GM23338 (cell line): Measurements from ENCODE around the gene IL31. TPM values are rescaled to one million over a fixed set of nuclear protein-coding genes. Genes with fewer than 3 reads are reported as not detected.

Experiments
- ATAC-seq: fragments of 200-7000 bp; cut with Tn5 transposase; 3 replicates; pipeline ENCODE4 v1.9.1; 2020
- DNase-seq: peaks from one replicate; pipeline ENCODE4 v3.0.0-alpha.2; 2015; ENCODE audit warnings: low spot score
- H2AFZ ChIP-seq: fragments of 200-600 bp; sonication (generic); 2 replicates; pipeline ENCODE4 v1.8.0; 2016; ENCODE audit warnings: antibody characterized with exemption, mild to moderate bottlenecking, moderate library complexity
- H3F3A ChIP-seq: fragments of 200-600 bp; sonication (generic); replicated peaks from 2 replicates; pipeline ENCODE4 v1.8.0; 2017; ENCODE audit warnings: antibody characterized with exemption, mixed run types, low read depth
- H3K27ac ChIP-seq: fragments of 200-600 bp; sonication (generic); 2 replicates; pipeline ENCODE4 v1.6.1; 2016; ENCODE audit warnings: low read depth
- H3K27me3 ChIP-seq: fragments of 200-600 bp; sonication (generic); 2 replicates; pipeline ENCODE4 v1.8.0; 2016; ENCODE audit warnings: mild to moderate bottlenecking, mixed run types, moderate library complexity; ENCODE audit not compliant: insufficient read depth
- H3K36me3 ChIP-seq: fragments of 200-600 bp; sonication (generic); 2 replicates; pipeline ENCODE4 v1.8.0; 2016; ENCODE audit warnings: mild to moderate bottlenecking; ENCODE audit not compliant: insufficient read depth
- H3K4me1 ChIP-seq: fragments of 200-600 bp; sonication (generic); 2 replicates; pipeline ENCODE4 v1.8.0; 2016; ENCODE audit warnings: mild to moderate bottlenecking, moderate library complexity; ENCODE audit not compliant: insufficient read depth
- H3K4me2 ChIP-seq: fragments of 200-600 bp; sonication (generic); 2 replicates; pipeline ENCODE4 v1.7.1; 2017; ENCODE audit warnings: mixed run types
- H3K4me3 ChIP-seq: fragments of 200-600 bp; sonication (generic); 2 replicates; pipeline ENCODE4 v1.6.1; 2016; ENCODE audit warnings: mixed run types
- H3K79me2 ChIP-seq: fragments of 200-600 bp; sonication (generic); replicated peaks from 2 replicates; pipeline ENCODE4 v1.8.0; 2017; ENCODE audit warnings: mild to moderate bottlenecking; ENCODE audit not compliant: insufficient read depth
- H3K9me2 ChIP-seq: fragments of 200-600 bp; sonication (generic); 2 replicates; pipeline ENCODE4 v1.8.0; 2017; ENCODE audit not compliant: insufficient read depth
- H4K20me1 ChIP-seq: fragments of 200-600 bp; sonication (generic); replicated peaks from 2 replicates; pipeline ENCODE4 v1.8.0; 2017; ENCODE audit warnings: mild to moderate bottlenecking; ENCODE audit not compliant: insufficient read depth
- H3K27ac Mint-ChIP-seq: 2 replicates; pipeline ENCODE4 v1.8.0; 2020; ENCODE audit warnings: inconsistent platforms, mild to moderate bottlenecking, moderate library complexity, mixed read lengths
- H3K27me3 Mint-ChIP-seq: 3 replicates; pipeline ENCODE4 v1.8.0; 2022; ENCODE audit warnings: low read depth, mild to moderate bottlenecking, moderate library complexity, mixed read lengths, inconsistent platforms; ENCODE audit not compliant: insufficient read depth, poor library complexity
- H3K36me3 Mint-ChIP-seq: 3 replicates; pipeline ENCODE4 v1.8.0; 2021; ENCODE audit warnings: low read depth, mild to moderate bottlenecking, inconsistent platforms, moderate library complexity, mixed read lengths
- H3K4me1 Mint-ChIP-seq: 3 replicates; pipeline ENCODE4 v1.8.0; 2020; ENCODE audit warnings: mild to moderate bottlenecking, inconsistent platforms, mixed read lengths
- H3K4me3 Mint-ChIP-seq: 3 replicates; pipeline ENCODE4 v1.8.0; 2021; ENCODE audit warnings: moderate library complexity, mild to moderate bottlenecking, inconsistent platforms, mixed read lengths
- H3K9me3 Mint-ChIP-seq: 3 replicates; pipeline ENCODE4 v1.8.0; 2020; ENCODE audit warnings: moderate library complexity, mild to moderate bottlenecking, inconsistent platforms, mixed read lengths
- CREB1 ChIP-seq: fragments of 250-450 bp; sonication (Bioruptor Pico); IDR thresholded peaks from 2 replicates; pipeline ENCODE4 v1.5.0; 2020; ENCODE audit warnings: low read depth, mild to moderate bottlenecking, moderate library complexity
- EZH2phosphoT487 ChIP-seq: fragments of 200-600 bp; sonication (generic); IDR thresholded peaks from one replicate; pipeline ENCODE4 v1.8.1; 2018; ENCODE audit warnings: antibody characterized with exemption; ENCODE audit not compliant: unreplicated experiment
- JUNB ChIP-seq: IDR thresholded peaks from one replicate; pipeline ENCODE4 v1.6.1; 2016; ENCODE audit warnings: antibody characterized with exemption; ENCODE audit not compliant: unreplicated experiment
- NANOG ChIP-seq: IDR thresholded peaks from 2 replicates; pipeline ENCODE4 v1.6.1; 2016; ENCODE audit warnings: antibody characterized with exemption, borderline replicate concordance
- STAT1 ChIP-seq: IDR thresholded peaks from one replicate; pipeline ENCODE4 v1.6.1; 2016; ENCODE audit warnings: antibody characterized with exemption; ENCODE audit not compliant: unreplicated experiment
- polyA plus RNA-seq: library from polyadenylated mRNA; unstranded; fragments of >200 nt; fragmentation: Nextera tagmentation; extraction: Ambion mirVana; gene quantifications from 2 replicates; pipeline ENCODE4 v1.2.1, GENCODE V29; 2016
- total RNA-seq: library from RNA; depleted of rRNA; stranded (reverse); fragments of >200 nt; shearing (Covaris generic); gene quantifications from 2 replicates; pipeline ENCODE4 v1.2.3, GENCODE V29; 2014
- TF ChIP-seq, protein P1 (sequence below): IDR thresholded peaks from one replicate; pipeline ENCODE4 v1.6.1; 2018; ENCODE audit warnings: antibody characterized with exemption; ENCODE audit not compliant: unreplicated experiment
- TF ChIP-seq, protein P2 (sequence below): IDR thresholded peaks from 2 replicates; pipeline ENCODE4 v1.6.1; 2016; ENCODE audit warnings: antibody characterized with exemption
- TF ChIP-seq, protein P3 (sequence below): fragments of 250-450 bp; sonication (Bioruptor Pico); IDR thresholded peaks from 2 replicates; pipeline ENCODE4 v1.5.0; 2020; ENCODE audit warnings: mild to moderate bottlenecking, moderate library complexity

IL31 gene
- total and polyA plus RNA-seq, 2 experiments from 2014 or later = not detected

DNA sequence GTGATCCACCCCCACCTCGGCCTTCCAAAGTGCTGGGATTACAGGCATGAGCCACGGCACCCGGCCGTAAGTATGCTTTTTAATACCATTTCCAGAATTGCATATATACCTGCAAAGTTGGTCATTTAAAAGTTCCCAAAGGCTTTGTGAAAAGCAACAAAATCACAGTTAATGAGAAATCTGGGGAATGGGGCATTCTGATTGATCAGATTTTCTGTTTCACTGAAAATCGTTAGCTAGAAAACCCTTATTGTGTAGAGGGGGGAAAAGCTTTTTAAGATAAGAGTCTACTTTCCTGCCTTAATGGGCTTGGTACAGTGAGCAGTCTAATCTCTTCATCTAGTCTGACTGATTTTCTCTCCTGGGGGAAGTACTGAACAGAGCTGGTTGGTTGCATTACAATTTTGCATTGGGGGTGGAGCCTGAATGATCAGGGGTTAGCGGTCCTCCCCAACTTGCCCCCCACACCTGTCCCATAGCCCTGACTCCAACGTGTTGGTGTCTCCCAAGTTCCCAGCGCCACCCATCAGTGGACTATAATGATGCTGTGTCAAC lies 23.8 kb downstream of the IL31 start (continued):
- TF ChIP-seq, protein P1, sequence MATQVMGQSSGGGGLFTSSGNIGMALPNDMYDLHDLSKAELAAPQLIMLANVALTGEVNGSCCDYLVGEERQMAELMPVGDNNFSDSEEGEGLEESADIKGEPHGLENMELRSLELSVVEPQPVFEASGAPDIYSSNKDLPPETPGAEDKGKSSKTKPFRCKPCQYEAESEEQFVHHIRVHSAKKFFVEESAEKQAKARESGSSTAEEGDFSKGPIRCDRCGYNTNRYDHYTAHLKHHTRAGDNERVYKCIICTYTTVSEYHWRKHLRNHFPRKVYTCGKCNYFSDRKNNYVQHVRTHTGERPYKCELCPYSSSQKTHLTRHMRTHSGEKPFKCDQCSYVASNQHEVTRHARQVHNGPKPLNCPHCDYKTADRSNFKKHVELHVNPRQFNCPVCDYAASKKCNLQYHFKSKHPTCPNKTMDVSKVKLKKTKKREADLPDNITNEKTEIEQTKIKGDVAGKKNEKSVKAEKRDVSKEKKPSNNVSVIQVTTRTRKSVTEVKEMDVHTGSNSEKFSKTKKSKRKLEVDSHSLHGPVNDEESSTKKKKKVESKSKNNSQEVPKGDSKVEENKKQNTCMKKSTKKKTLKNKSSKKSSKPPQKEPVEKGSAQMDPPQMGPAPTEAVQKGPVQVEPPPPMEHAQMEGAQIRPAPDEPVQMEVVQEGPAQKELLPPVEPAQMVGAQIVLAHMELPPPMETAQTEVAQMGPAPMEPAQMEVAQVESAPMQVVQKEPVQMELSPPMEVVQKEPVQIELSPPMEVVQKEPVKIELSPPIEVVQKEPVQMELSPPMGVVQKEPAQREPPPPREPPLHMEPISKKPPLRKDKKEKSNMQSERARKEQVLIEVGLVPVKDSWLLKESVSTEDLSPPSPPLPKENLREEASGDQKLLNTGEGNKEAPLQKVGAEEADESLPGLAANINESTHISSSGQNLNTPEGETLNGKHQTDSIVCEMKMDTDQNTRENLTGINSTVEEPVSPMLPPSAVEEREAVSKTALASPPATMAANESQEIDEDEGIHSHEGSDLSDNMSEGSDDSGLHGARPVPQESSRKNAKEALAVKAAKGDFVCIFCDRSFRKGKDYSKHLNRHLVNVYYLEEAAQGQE = no peak
- TF ChIP-seq STAT1 = no peak
- no peak for TF ChIP-seq JUNB
- no peak for TF ChIP-seq NANOG

DNA sequence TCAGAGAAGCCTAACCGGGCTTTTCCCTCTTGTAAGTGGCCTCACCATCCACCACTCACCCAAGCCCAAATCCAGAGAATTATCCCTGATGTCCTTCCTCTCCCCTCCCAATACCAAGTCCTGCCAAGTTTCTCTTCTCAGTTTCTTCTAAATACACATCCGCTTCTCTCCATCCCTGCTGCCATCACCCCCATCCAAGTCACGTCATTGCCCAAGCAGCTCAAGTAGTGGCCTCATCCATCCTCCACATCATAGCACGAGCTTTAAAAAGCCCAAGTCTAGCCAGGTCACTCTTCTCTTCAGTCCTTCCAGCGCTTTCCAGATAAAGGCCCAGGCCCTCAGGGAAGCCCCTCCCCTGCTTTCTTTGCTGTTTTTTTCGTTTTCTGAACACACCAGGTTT lies 25.4 kb downstream of the IL31 start:
- Histone ChIP-seq H3K4me3 (no peak overlapping the region), H4K20me1 (no peaks in the 10 kb centered on the region), H3K27me3 (no peaks in the 10 kb centered on the region), H2AFZ (no peak overlapping the region), H3F3A (no peaks in the 10 kb centered on the region), H3K79me2 (no peaks in the 10 kb centered on the region), H3K27ac (no peak overlapping the region), H3K9me2 (no peaks in the 10 kb centered on the region), H3K4me1 (no peaks in the 10 kb centered on the region), H3K4me2 (no peak overlapping the region), H3K36me3 (no peaks in the 10 kb centered on the region)
- H3K36me3 Mint-ChIP-seq = peaks cover 8% of the 10 kb centered on the region
- peaks cover 3% of the 10 kb centered on the region; the same call in 2 of the 3 replicates for H3K4me1 Mint-ChIP-seq
- H3K27me3 Mint-ChIP-seq = peaks cover 11% of the 10 kb centered on the region
- ATAC-seq = no peak
- H3K9me3 Mint-ChIP-seq = peaks cover 6% of the 10 kb centered on the region
- no peak overlapping the region for H3K4me3 Mint-ChIP-seq
- TF ChIP-seq CREB1 (CRISPR knock-in tag) (no peak), NANOG (no peak), EZH2phosphoT487 (no peak)
- TF ChIP-seq, protein P2, sequence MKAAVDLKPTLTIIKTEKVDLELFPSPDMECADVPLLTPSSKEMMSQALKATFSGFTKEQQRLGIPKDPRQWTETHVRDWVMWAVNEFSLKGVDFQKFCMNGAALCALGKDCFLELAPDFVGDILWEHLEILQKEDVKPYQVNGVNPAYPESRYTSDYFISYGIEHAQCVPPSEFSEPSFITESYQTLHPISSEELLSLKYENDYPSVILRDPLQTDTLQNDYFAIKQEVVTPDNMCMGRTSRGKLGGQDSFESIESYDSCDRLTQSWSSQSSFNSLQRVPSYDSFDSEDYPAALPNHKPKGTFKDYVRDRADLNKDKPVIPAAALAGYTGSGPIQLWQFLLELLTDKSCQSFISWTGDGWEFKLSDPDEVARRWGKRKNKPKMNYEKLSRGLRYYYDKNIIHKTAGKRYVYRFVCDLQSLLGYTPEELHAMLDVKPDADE = no peak
- TF ChIP-seq, protein P3, sequence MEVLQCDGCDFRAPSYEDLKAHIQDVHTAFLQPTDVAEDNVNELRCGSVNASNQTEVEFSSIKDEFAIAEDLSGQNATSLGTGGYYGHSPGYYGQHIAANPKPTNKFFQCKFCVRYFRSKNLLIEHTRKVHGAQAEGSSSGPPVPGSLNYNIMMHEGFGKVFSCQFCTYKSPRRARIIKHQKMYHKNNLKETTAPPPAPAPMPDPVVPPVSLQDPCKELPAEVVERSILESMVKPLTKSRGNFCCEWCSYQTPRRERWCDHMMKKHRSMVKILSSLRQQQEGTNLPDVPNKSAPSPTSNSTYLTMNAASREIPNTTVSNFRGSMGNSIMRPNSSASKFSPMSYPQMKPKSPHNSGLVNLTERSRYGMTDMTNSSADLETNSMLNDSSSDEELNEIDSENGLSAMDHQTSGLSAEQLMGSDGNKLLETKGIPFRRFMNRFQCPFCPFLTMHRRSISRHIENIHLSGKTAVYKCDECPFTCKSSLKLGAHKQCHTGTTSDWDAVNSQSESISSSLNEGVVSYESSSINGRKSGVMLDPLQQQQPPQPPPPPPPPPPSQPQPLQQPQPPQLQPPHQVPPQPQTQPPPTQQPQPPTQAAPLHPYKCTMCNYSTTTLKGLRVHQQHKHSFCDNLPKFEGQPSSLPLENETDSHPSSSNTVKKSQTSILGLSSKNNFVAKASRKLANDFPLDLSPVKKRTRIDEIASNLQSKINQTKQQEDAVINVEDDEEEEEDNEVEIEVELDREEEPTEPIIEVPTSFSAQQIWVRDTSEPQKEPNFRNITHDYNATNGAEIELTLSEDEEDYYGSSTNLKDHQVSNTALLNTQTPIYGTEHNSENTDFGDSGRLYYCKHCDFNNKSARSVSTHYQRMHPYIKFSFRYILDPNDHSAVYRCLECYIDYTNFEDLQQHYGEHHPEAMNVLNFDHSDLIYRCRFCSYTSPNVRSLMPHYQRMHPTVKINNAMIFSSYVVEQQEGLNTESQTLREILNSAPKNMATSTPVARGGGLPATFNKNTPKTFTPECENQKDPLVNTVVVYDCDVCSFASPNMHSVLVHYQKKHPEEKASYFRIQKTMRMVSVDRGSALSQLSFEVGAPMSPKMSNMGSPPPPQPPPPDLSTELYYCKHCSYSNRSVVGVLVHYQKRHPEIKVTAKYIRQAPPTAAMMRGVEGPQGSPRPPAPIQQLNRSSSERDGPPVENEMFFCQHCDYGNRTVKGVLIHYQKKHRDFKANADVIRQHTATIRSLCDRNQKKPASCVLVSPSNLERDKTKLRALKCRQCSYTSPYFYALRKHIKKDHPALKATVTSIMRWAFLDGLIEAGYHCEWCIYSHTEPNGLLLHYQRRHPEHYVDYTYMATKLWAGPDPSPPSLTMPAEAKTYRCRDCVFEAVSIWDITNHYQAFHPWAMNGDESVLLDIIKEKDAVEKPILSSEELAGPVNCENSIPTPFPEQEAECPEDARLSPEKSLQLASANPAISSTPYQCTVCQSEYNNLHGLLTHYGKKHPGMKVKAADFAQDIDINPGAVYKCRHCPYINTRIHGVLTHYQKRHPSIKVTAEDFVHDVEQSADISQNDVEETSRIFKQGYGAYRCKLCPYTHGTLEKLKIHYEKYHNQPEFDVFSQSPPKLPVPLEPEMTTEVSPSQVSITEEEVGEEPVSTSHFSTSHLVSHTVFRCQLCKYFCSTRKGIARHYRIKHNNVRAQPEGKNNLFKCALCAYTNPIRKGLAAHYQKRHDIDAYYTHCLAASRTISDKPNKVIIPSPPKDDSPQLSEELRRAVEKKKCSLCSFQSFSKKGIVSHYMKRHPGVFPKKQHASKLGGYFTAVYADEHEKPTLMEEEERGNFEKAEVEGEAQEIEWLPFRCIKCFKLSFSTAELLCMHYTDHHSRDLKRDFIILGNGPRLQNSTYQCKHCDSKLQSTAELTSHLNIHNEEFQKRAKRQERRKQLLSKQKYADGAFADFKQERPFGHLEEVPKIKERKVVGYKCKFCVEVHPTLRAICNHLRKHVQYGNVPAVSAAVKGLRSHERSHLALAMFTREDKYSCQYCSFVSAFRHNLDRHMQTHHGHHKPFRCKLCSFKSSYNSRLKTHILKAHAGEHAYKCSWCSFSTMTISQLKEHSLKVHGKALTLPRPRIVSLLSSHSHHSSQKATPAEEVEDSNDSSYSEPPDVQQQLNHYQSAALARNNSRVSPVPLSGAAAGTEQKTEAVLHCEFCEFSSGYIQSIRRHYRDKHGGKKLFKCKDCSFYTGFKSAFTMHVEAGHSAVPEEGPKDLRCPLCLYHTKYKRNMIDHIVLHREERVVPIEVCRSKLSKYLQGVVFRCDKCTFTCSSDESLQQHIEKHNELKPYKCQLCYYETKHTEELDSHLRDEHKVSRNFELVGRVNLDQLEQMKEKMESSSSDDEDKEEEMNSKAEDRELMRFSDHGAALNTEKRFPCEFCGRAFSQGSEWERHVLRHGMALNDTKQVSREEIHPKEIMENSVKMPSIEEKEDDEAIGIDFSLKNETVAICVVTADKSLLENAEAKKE = no peak
- no peak overlapping the region for H3K27ac Mint-ChIP-seq
- DNase-seq = no peak
